GM12878 (cell line): ENCODE measurements around the gene RAB8A. TPM values are rescaled to one million over a fixed set of nuclear protein-coding genes. Genes with fewer than 3 reads are reported as not detected.
A peak's percentile ranks its signal among the peaks of the same experiment; 100 is the strongest.

ENCODE experiments used
- ATAC-seq: fragments of 200-7000 bp; cut with Tn5 transposase; 3 replicates; pipeline ENCODE4 v1.9.1; 2020; ENCODE audit warnings: mild to moderate bottlenecking, moderate library complexity
- BruUV-seq: library from RNA; stranded (reverse); fragments of 400-500 nt; replicated peaks from 2 replicates; lab custom pipeline; 2021; lab: Mats Ljungman, UMichigan
- CTCF ChIA-PET: fragments of 300-600 bp; sonication (Branson Sonifier 250); formaldehyde crosslinking; extraction: SDS; loops from one replicate; lab custom pipeline; 2021; ENCODE audit warnings: inconsistent platforms; lab: Yijun Ruan, JAX
- POLR2A ChIA-PET: fragments of 350-600 bp; formaldehyde crosslinking; extraction: SDS; loops from one replicate; lab custom pipeline; 2021; ENCODE audit warnings: inconsistent platforms; lab: Charles Lee
- RAD21 ChIA-PET: fragments of 300-600 bp; sonication (Branson Sonifier 250); formaldehyde crosslinking; loops from one replicate; lab custom pipeline; 2023; ENCODE audit warnings: antibody characterized with exemption; ENCODE audit not compliant: unreplicated experiment; lab: Charles Lee
- SMC1A ChIA-PET: fragments of 300-600 bp; sonication (Branson Sonifier 250); formaldehyde crosslinking; loops from one replicate; lab custom pipeline; 2023; ENCODE audit not compliant: unreplicated experiment, uncharacterized antibody; lab: Charles Lee
- DNase-seq: peaks from one replicate; pipeline ENCODE4 v3.0.0-alpha.2; 2011; ENCODE audit warnings: low read depth, low spot score
- FAIRE-seq: peaks from 3 replicates; lab custom pipeline; 2011; peaks lifted over from hg19 to GRCh38; lab: Jason Lieb, UNC
- H2AFZ ChIP-seq: 2 replicates; pipeline ENCODE4 v1.6.0; 2011; ENCODE audit warnings: low read depth, low read length, control low read depth; ENCODE audit not compliant: control insufficient read depth
- H3K27ac ChIP-seq: 2 replicates; pipeline ENCODE4 v1.5.1; 2011; ENCODE audit warnings: control low read depth; ENCODE audit not compliant: control insufficient read depth, insufficient read depth
- H3K27me3 ChIP-seq, 2 experiments: replicated peaks in 1 of 2; 2 replicates each; pipeline versions ENCODE4 v1.6.0 to v1.6.1; 2011; ENCODE audit warnings: low read length in 1 of 2; ENCODE audit not compliant: control insufficient read depth in 2 of 2, insufficient read depth in 2 of 2
- H3K36me3 ChIP-seq, 2 experiments: 2 replicates each; pipeline ENCODE4 v1.5.1; 2011; ENCODE audit warnings: low read length in 1 of 2; ENCODE audit not compliant: control insufficient read depth in 2 of 2, insufficient read depth in 2 of 2
- H3K4me1 ChIP-seq: 2 replicates; pipeline ENCODE4 v1.6.1; 2011; ENCODE audit warnings: mild to moderate bottlenecking, low read length, moderate library complexity, mixed read lengths; ENCODE audit not compliant: control insufficient read depth, insufficient read depth
- H3K4me2 ChIP-seq: 2 replicates; pipeline ENCODE4 v1.6.0; 2011; ENCODE audit warnings: control low read depth; ENCODE audit not compliant: control insufficient read depth, insufficient read depth
- H3K4me3 ChIP-seq: fragments of 200-600 bp; sonication (generic); 2 replicates; pipeline ENCODE4 v1.5.1; 2016
- H3K79me2 ChIP-seq: 2 replicates; pipeline ENCODE4 v1.6.0; 2011; ENCODE audit warnings: low read length; ENCODE audit not compliant: control insufficient read depth, insufficient read depth
- H3K9ac ChIP-seq: 2 replicates; pipeline ENCODE4 v1.8.0; 2011; ENCODE audit warnings: low read length, control low read depth, mixed read lengths; ENCODE audit not compliant: control insufficient read depth, insufficient read depth
- H3K9me3 ChIP-seq: replicated peaks from 3 replicates; pipeline ENCODE4 v1.5.1; 2011; ENCODE audit warnings: mild to moderate bottlenecking, low read length; ENCODE audit not compliant: control insufficient read depth, insufficient read depth
- H4K20me1 ChIP-seq: 2 replicates; pipeline ENCODE4 v1.6.0; 2011; ENCODE audit not compliant: control insufficient read depth, insufficient read depth
- FOS ChIP-seq: IDR thresholded peaks from 3 replicates; pipeline ENCODE4 v1.6.1; 2011; ENCODE audit warnings: borderline replicate concordance; ENCODE audit not compliant: insufficient read length; ENCODE audit errors: extremely low read depth
- HSF1 ChIP-seq: fragments of 150-350 bp; IDR thresholded peaks from 2 replicates; pipeline ENCODE4 v1.6.1; 2014; ENCODE audit warnings: mild to moderate bottlenecking, low read depth, low read length
- POLR2A ChIP-seq: IDR thresholded peaks from 2 replicates; pipeline ENCODE4 v1.6.1; 2011; ENCODE audit warnings: low read depth, mild to moderate bottlenecking, low read length
- RFX5 ChIP-seq: IDR thresholded peaks from 2 replicates; pipeline ENCODE4 v1.6.1; 2011; ENCODE audit warnings: low read depth, low read length, improper control_type of control experiment
- SPI1 ChIP-seq: IDR thresholded peaks from 2 replicates; pipeline ENCODE4 v1.6.1; 2011; ENCODE audit warnings: low read depth, mild to moderate bottlenecking, low read length, moderate library complexity, borderline replicate concordance; ENCODE audit not compliant: insufficient read depth
- WGBS: methylation state at CpG from one replicate; pipeline ENCODE4 v1.1.6; 2016; ENCODE audit warnings: low lambda C conversion rate; ENCODE audit not compliant: insufficient replicate concordance, insufficient coverage; ENCODE audit errors: missing lambda C conversion rate; 5-methylcytosine and 5-hydroxymethylcytosine counted together
- in situ Hi-C: fragments of 300-500 bp; cut with MboI; formaldehyde crosslinking; loops from 9 replicates; pipeline ENCODE4 v1.14.3; 2018; ENCODE audit warnings: mixed read lengths
- intact Hi-C: fragments of 100-400 bp; cut with micrococcal nuclease; formaldehyde crosslinking; loops from one replicate; pipeline ENCODE4 v1.14.2; 2022; ENCODE audit not compliant: unreplicated experiment
- polyA plus RNA-seq, 11 experiments: library from polyadenylated mRNA; depleted of rRNA in 4 of 11; unstranded in 6 of 11; stranded (reverse) in 5 of 11; fragments of >200 nt; fragmentation: Nextera tagmentation in 4 of 11; fragmentation: Illumina TruSeq in 1 of 11; extraction: Ambion mirVana in 4 of 11; extraction: Trizol in 1 of 11; gene quantifications; 1 replicate in 1 of 11; 2 replicates in 10 of 11; pipeline versions ENCODE4 v1.2.1 to v1.2.3, GENCODE V29; 2011 to 2016; ENCODE audit warnings: inconsistent platforms in 2 of 11, missing spikeins in 2 of 11, low read depth in 1 of 11
- total RNA-seq, 4 experiments: library from RNA; depleted of rRNA in 3 of 4; stranded (reverse); fragments of >200 nt in 3 of 4; fragmentation: Illumina TruSeq in 1 of 4; extraction: Trizol in 1 of 4; gene quantifications; 2 replicates each; pipeline versions ENCODE4 v1.2.1 to v1.2.3, GENCODE V29; 2013 to 2021
- TF ChIP-seq, protein P1 (sequence below): IDR thresholded peaks from 2 replicates; pipeline ENCODE4 v1.6.1; 2011; ENCODE audit warnings: low read depth, low read length, improper control_type of control experiment, borderline replicate concordance

Gene RAB8A
- total and polyA plus RNA-seq, 10 of the 15 experiments (the other 5 are each of a cell fraction or from before 2014, with no cell fraction given) = 23.9 to 314 (median 185) TPM

GRCh38 chr19:16127776-16128371, 16.2 kb downstream of the RAB8A start:
- CTCF ChIA-PET = no interaction called here
- POLR2A ChIA-PET = interaction anchor here (1.1 kb wide), 1 partner anchor 26 kb away, joined by 3 read pairs; no protein-coding TSS in a partner anchor
- FAIRE-seq (no peak), ATAC-seq (no peak), DNase-seq (no peak)
- intact Hi-C loops (no loop called here), in situ Hi-C loops (no loop called here)
- RAD21 ChIA-PET = no interaction called here
- H3K27me3 ChIP-seq = no peaks in the 10 kb centered on the region
- peaks cover 2% of the 10 kb centered on the region; the same call in 1 of the 2 replicates for H3K79me2 ChIP-seq
- no peak overlapping the region for H3K9ac ChIP-seq
- H3K36me3 ChIP-seq = peaks cover 46 to 77% of the 10 kb centered on the region in 2 experiments
- H3K27ac ChIP-seq = no peak overlapping the region
- no peak overlapping the region for H2AFZ ChIP-seq
- H3K4me1 ChIP-seq = no peaks in the 10 kb centered on the region
- WGBS = 87% methylated on average over 19 of the region's 21 CpGs
- H4K20me1 ChIP-seq = no peaks in the 10 kb centered on the region
- H3K9me3 ChIP-seq = no peaks in the 10 kb centered on the region; the same call in 2 of the 3 replicates
- no peak overlapping the region for H3K4me2 ChIP-seq
- no TSS peak for BruUV-seq
- TF ChIP-seq POLR2A (peak; percentile 46; the same call in 1 of the 2 replicates), FOS (no peak), HSF1 (no peak), SPI1 (no peak), RFX5 (no peak)
- TF ChIP-seq, protein P1, sequence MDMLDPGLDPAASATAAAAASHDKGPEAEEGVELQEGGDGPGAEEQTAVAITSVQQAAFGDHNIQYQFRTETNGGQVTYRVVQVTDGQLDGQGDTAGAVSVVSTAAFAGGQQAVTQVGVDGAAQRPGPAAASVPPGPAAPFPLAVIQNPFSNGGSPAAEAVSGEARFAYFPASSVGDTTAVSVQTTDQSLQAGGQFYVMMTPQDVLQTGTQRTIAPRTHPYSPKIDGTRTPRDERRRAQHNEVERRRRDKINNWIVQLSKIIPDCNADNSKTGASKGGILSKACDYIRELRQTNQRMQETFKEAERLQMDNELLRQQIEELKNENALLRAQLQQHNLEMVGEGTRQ = no peak
- H3K4me3 ChIP-seq = no peak overlapping the region
- SMC1A ChIA-PET = no interaction called here
